ENCODE measurements around the gene GOLGA1.
"Not testable (repeated sequence)": the region's sequence is repeated elsewhere in the genome, so short reads cannot be mapped to it uniquely, and the experiment has no call there.

Gene GOLGA1

DNA sequence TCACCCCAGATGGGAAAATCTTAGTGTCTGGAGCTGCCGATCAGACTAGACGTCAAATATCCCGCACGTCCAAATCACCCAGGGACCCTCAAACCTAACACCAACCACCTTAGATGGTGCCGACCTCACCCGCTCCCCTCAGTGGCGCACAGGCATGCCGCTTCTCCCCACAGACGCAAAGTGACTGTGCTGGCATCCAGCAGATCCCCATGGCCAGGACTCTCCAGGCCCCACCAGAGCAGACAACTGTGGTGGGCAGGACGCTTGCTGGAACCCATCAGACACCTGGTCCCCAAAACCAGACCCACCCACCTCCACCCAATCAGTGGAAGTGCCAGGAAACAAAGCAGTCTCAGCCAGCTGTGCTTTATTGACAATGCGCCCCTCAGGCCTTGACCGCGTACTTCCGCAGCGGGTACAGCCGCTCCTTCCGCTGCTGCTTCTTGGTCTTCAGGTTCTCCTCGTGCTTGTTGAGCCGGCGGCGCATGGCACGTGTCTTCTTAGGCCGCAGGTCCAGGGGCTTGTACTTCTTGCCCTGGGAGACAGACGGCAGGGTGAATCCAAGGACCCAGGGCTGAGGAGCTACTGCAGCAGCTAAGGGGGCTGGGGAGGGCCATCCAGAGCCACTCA lies 83.2 kb downstream of the GOLGA1 start:
- no peak for DNase-seq

GRCh38 chr9:124855944-124856765 lies 84.7 kb downstream of the GOLGA1 start:
- DNase-seq, result no peak

DNA sequence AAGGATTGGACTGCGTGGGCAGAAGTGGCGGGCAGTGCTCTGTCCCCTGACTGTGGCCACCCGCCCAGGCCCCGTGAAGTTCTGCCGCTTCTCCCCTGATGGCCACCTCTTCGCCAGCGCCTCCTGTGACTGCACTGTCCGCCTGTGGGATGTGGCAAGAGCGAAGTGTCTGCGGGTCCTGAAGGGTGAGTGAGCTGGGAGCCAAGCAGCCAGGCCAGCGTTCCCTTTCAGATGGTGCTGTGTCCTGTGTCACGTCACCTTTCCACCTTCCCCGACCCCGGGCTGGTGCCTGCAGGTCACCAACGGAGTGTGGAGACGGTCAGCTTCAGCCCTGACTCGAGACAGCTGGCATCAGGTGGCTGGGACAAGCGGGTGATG lies 85.3 kb downstream of the GOLGA1 start:
- DNase-seq, result no peak

GRCh38 chr9:124854822-124855221 lies 86.1 kb downstream of the GOLGA1 start:
- no peak for DNase-seq

GRCh38 chr9:124854161-124854560 lies 86.7 kb downstream of the GOLGA1 start:
- no peak for DNase-seq

GRCh38 chr9:124853605-124854143 lies 87.2 kb downstream of the GOLGA1 start:
- DNase-seq, result no peak

GRCh38 chr9:124852829-124853531 lies 87.9 kb downstream of the GOLGA1 start, which contains the start of gene WDR38:
Gene WDR38 (plus strand): TSS chr9:124853460. CDS start chr9:124853532, 72 bp downstream.
- no peak for DNase-seq

DNA sequence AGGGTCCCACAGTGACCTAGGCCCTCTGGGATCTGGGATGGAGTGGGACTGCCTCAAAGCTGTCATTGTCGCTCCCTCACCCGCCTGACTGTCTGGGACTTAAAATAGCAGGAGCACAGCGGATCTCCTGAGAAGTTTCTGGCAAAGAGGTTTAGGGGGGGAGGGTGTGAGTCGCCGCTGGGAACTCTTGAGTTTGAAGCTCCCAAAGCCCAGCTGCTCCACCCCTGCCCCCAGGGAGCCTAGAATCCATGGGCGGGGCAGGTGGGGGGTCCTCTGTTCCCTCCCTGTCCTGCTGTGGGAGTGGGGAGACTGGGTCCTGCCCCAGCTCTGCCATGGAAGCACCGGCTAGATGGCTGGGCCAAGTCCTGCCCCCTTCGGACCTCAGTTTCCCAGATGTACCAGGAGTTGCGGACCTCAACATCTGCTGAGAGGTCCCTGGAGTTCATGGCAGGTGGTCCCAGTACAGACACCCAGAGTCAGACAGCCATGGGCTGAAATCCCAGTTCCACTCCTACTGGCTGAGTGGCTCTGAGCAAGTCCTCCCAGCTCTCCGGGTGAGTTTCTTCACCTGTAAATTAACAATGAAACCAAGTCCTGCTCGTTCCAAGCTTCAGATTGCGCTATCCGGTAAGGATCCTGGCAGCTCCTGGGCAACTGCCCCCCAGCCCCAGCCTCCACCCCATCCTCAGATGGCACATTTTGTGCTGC lies 88.6 kb downstream of the GOLGA1 start:
- no peak for DNase-seq

DNA sequence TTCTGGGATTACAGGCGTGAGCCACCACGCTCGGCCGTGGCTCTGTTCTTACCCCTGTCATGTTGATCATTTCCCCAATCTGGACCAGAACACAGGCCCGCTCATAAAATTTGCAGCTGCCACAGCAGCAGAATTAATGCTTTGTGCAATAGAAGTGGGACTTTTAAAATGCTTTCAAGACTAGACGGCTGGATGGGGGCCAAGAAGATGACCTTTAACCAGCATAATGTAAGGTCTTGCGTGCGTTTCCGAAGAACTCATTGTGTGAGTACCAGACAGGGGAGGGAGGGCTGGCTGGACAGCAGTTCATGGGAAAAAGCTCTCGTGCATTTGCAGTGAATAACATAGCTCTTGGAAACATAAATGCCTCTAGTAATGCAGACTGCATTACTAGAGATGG lies 91.1 kb downstream of the GOLGA1 start:
- no peak for DNase-seq

DNA sequence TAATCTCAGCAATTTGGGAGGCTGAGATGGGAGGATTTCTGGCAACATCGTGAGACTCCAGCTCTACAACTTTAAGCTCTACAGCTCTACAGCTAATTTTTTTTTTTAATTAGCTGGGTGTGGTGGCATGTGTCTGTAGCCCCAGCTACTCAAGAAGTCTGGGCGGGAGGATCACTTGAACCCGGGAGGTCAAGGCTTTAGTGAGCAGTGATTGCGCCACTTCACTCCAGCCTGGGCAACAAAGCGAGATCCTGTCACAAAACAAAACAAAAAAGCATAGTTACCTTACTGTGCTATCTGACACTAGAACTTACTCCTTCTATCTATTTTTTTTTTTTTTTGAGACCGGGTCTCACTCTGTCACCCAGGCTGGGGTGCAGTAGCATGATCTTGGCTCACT lies 93.9 kb downstream of the GOLGA1 start:
- DNase-seq, result no peak

DNA sequence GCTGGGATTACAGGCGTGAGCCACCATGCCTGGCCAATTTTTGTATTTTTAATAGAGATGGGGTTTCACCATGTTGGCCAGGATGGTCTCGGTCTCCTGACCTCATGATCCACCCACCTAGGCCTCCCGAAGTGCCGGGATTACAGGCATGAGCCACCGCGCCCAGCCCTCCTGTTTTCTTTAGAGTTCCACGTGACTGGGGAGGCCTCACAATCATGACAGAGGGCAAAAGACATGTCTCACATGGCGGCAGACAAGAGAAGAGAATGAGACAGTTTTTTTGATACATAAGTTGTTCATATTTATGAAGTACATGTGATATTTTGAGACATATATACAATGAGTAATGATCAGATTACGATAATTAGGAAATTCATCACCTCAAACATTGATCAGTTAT lies 94.4 kb downstream of the GOLGA1 start:
- DNase-seq, result not testable (repeated sequence)

DNA sequence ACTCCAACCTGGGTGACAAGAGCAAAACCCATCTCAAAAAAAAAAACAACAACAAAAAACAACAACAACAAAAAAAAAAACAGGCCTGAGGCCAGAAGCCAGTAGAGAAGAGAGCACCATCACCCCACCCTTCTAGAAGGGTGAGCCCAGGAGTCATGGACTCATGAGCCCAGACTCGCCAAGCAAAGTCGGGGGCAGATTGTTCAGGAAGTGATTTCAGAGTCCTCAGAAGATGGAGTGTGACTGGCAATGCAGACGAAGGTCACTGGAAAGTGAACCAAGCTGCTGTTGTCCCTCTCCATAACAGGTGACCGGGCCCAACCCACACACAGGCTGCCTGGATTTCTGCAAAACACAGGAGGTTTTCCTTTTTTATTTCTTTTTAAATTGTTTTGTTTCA lies 96.6 kb downstream of the GOLGA1 start:
- no peak for DNase-seq

- no peak for DNase-seq
Observed at GRCh38 chr9:124843456-124844034, 97.3 kb downstream of the GOLGA1 start.

DNA sequence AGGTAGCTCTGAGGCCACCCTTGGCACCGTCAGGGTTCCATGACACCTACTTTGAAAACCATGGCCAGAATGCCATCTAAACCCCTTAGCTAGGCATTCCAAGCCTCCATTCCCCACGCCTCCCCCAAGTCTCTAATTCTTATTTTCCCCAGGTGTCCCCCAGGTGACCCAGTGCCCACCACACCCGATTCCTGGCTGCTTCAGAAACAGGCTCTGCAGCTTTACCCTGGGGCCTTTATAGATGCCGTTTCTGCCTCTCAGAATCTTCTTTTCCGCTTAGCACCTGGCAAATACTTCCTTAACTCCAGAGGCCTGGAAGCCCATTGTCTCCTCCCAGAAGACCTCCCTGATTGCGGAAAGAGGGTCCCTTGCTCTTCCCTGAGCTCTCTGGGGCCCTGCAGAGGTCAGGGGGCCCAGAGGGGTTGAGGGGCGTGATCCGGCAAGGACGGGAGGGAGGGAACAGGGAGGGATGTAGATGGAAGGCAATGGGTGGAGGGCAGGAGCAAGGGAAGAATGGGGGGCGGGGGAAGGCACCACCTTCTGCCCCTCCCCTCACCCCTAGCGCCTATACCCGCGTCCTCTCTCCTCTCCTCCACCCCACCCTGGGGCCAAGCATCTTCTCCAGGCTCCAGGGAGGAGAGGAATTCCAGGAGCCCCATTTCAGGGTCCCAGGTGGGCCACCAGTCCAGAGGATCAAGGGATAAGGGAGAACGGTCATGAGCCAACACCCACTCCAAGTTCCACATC lies 99.6 kb downstream of the GOLGA1 start:
- no peak for DNase-seq

DNA sequence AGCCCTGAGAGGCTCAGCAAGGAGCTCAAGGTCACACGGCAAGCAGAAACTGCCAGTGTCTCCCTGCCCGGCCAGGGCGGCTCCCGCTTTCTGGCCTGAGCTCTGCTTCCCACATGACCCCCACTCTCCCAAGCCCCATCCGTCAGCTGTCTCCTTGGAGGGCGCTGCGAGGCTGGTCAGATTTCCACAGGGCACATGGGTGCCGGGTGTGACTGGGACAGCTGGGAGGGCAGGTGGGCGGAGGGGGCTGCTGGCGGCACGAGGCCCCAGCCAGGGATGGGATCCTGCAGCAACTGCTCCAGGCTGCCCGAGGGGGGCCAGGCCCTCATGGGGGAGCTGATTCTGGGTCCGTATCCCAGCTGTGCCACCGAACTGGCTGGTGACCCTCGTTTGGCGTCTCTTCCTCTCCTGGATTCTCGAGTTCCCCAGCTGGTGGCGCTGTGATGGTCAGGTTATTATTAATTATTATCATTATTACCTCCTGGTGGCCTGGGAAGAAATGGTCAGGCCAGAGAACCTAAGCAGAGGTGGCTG lies 100.5 kb downstream of the GOLGA1 start:
- DNase-seq, result no peak

DNA sequence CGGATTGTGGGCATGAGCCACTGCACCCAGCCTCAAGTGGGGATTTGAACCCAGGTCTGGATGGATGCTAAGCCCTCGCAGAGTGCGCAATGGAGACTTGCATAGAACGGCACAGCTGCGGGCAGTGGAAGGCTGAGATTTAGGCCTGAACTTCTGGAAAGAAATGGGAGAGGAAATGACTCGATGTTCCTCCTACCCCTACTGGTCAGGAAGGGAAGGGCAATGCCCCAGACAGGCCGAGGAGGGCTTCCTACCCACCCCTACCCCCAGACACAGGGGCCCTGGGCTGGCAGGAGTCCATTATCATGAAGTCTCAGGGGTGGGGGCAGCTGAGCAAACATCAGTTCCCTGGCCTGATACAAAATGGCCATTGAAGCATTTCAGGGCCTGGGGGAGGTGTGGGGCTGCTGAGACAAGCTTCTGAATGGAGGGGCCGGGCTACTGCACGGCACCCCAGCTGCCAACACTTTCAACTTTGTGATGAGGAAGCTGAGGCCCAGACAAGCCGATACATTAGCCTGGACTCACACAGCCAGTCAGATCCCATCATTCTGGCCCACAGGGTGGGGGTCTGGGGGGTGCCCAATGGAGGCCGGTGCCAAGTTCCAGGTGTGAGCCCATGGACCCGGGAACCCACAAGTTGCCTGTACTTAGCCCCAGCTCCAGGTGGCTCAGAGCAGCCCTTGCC lies 101.1 kb downstream of the GOLGA1 start:
- no peak for DNase-seq

- DNase-seq, result not testable (repeated sequence)
Observed at GRCh38 chr9:124838567-124839275, 102.2 kb downstream of the GOLGA1 start.

GRCh38 chr9:124838132-124838531 lies 102.8 kb downstream of the GOLGA1 start:
- DNase-seq, result not testable (repeated sequence)

GRCh38 chr9:124835026-124835557 lies 105.8 kb downstream of the GOLGA1 start:
- DNase-seq, result peak; percentile 64

GRCh38 chr9:124834591-124834990 lies 106.3 kb downstream of the GOLGA1 start:
- DNase-seq, result peak; percentile 31
